ENCODE measurements around the gene PCDHGA2. TPM values are rescaled to one million over a fixed set of nuclear protein-coding genes. Genes with fewer than 3 reads are reported as not detected.
A peak's percentile ranks its signal among the peaks of the same experiment; 100 is the strongest.

The PCDHGA2 gene
- total and polyA plus RNA-seq, 9 of the 15 experiments (the other 6 are each of a cell fraction or from before 2014, with no cell fraction given), result 0.07 to 0.27 (median 0.15) TPM; not detected in 2

DNA sequence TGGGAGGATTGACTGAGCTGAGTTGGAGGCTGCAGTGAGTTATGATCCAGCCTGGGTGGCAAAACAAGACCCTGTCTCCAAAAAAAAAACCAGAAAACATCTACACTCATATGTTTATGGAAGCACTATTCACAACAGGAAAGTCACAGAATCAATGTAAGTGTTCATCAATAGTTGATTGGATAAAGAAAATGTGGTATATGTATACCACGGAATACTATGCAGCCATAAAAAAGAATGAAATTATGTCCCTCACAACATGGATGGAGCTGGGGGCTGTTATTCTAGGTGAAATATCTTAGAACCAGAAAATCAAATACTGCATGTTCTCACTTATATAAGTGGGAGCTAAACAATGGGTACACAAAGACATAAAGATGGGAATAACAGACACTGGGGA is 31.9 kb upstream of the PCDHGA2 start:
- Histone ChIP-seq H3K4me1 (replicated peaks in 1 of 2; ENCODE audit: control insufficient read depth in 2 of 2, insufficient read depth in 2 of 2, low read length in 2 of 2) (no peaks in the 10 kb centered on the region; a peak in 1 of 5 replicates), H3K9ac (ENCODE audit: insufficient read depth in 1 of 2, low read depth in 2 of 2, low read length in 2 of 2) (no peak overlapping the region), H3K27ac (ENCODE audit: extremely low read depth, low read depth, low read length) (no peak overlapping the region), H3K36me3 (ENCODE audit: control insufficient read depth, insufficient read depth, low read length) (no peaks in the 10 kb centered on the region), H3K9me1 (ENCODE audit: control insufficient read depth, insufficient read depth, low read length) (no peaks in the 10 kb centered on the region), H3K4me3 (no peak overlapping the region), H3K9me3 (replicated peaks; ENCODE audit: control insufficient read depth, insufficient read depth, low read depth, low read length) (peaks cover 2% of the 10 kb centered on the region; the same call in 1 of the 2 replicates), H3K4me2 (ENCODE audit: insufficient read depth, low read length) (no peak overlapping the region), H4K20me1 (replicated peaks; ENCODE audit: control insufficient read depth, insufficient read depth, low read length) (no peaks in the 10 kb centered on the region), H2AFZ (ENCODE audit: low read depth, low read length) (no peak overlapping the region), H3K79me2 (ENCODE audit: control insufficient read depth, insufficient read depth, low read length) (no peaks in the 10 kb centered on the region), H3K27me3 (ENCODE audit: control insufficient read depth in 2 of 2, insufficient read depth in 2 of 2, low read length in 2 of 2) (no peaks in the 10 kb centered on the region)
- FAIRE-seq (no peak), ATAC-seq (no peak), DNase-seq (ENCODE audit: extremely low read depth in 1 of 4, low spot score in 3 of 4) (no peak)
- ChIA-PET POLR2A (no interaction called here), CTCF (ENCODE audit: low intra/inter-chr PET ratio) (no interaction called here)
- intact Hi-C loops (cut with micrococcal nuclease), result no loop called here
- in situ Hi-C loops (cut with MboI), result no loop called here
- no TSS peak for BruUV-seq (replicated peaks)
- 21% methylated on average over 1 of the region's 1 CpG for WGBS (ENCODE audit: insufficient coverage, low coverage, missing lambda C conversion rate)
- no peak for TF ChIP-seq GTF2A2 (tag; IDR thresholded peaks at IDR 0.05)
- no peak for TF ChIP-seq CBFA2T2 (conservative IDR thresholded peaks at IDR 0.05)
- TF ChIP-seq CHD4 (IDR thresholded peaks at IDR 0.05; ENCODE audit: insufficient read depth, insufficient replicate concordance, low read depth, low read length, poor library complexity, severe bottlenecking), result no peak
- TF ChIP-seq ELK3 (CRISPR knock-in tag; IDR thresholded peaks at IDR 0.05), result no peak
- TF ChIP-seq RBM25 (IDR thresholded peaks at IDR 0.05; ENCODE audit: low read depth, low read length, severe bottlenecking), result peak; percentile 41
- TF ChIP-seq ZNF146 (CRISPR knock-in tag; IDR thresholded peaks at IDR 0.05; ENCODE audit: unreplicated experiment), result peak; percentile 69
- TF ChIP-seq, protein P1, sequence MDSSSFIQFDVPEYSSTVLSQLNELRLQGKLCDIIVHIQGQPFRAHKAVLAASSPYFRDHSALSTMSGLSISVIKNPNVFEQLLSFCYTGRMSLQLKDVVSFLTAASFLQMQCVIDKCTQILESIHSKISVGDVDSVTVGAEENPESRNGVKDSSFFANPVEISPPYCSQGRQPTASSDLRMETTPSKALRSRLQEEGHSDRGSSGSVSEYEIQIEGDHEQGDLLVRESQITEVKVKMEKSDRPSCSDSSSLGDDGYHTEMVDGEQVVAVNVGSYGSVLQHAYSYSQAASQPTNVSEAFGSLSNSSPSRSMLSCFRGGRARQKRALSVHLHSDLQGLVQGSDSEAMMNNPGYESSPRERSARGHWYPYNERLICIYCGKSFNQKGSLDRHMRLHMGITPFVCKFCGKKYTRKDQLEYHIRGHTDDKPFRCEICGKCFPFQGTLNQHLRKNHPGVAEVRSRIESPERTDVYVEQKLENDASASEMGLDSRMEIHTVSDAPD (CRISPR knock-in tag; IDR thresholded peaks at IDR 0.05), result no peak
